HCT116 (cell line): ENCODE measurements around the gene DZIP1L. TPM values are rescaled to one million over a fixed set of nuclear protein-coding genes. Genes with fewer than 3 reads are reported as not detected.

Experiments used
- ATAC-seq: fragments of 200-7000 bp; cut with Tn5 transposase; 2 replicates; pipeline ENCODE4 v1.9.1; 2020; ENCODE audit warnings: mild to moderate bottlenecking, moderate library complexity
- BruUV-seq: library from RNA; stranded (reverse); fragments of 400-500 nt; replicated peaks from 2 replicates; lab custom pipeline; 2021; lab: Mats Ljungman, UMichigan
- CTCF ChIA-PET: fragments of 300-600 bp; sonication (Branson Sonifier 250); formaldehyde crosslinking; loops from one replicate; lab custom pipeline; 2021; ENCODE audit warnings: antibody characterized with exemption; lab: Charles Lee
- POLR2A ChIA-PET: fragments of 300-600, 350-600 bp; sonication (Branson Sonifier 250); formaldehyde crosslinking; loops from one replicate; lab custom pipeline; 2021; ENCODE audit warnings: antibody characterized with exemption; lab: Charles Lee
- RAD21 ChIA-PET, 2 experiments: fragments of 300-600 bp; sonication (Branson Sonifier 250); formaldehyde crosslinking; loops; one replicate each; lab custom pipeline; 2023; ENCODE audit warnings: low total read pairs in 2 of 2; ENCODE audit not compliant: uncharacterized antibody in 2 of 2, unreplicated experiment in 2 of 2, low non-redundant PET in 1 of 2; lab: Charles Lee
- DNase-seq: peaks from one replicate; pipeline ENCODE4 v3.0.0-alpha.2; 2010; ENCODE audit warnings: low read depth, low spot score
- H2AFZ ChIP-seq: fragments of 200-600 bp; shearing (Covaris generic), sonication (generic); 2 replicates; pipeline ENCODE4 v1.6.1; 2017; ENCODE audit warnings: low read depth, mixed run types, mixed read lengths, antibody characterized with exemption, low read length; ENCODE audit not compliant: poor library complexity, severe bottlenecking
- H3K27ac ChIP-seq: 2 replicates; pipeline ENCODE4 v1.5.1; 2012; ENCODE audit warnings: low read depth, low read length
- H3K27me3 ChIP-seq: fragments of 200-600 bp; sonication (generic); 2 replicates; pipeline ENCODE4 v1.6.1; 2016; ENCODE audit warnings: mixed run types, low read length, mixed read lengths; ENCODE audit not compliant: insufficient read depth
- H3K36me3 ChIP-seq, 2 experiments: fragments of 200-500 bp in 1 of 2; fragments of 200-600 bp in 1 of 2; sonication (Bioruptor generic) in 1 of 2; sonication (generic) in 1 of 2; 2 replicates each; pipeline versions ENCODE4 v1.5.1 to v1.6.1; 2014 to 2016; ENCODE audit warnings: low read length in 2 of 2, inconsistent platforms in 1 of 2, mixed read lengths in 1 of 2, mixed run types in 1 of 2; ENCODE audit not compliant: insufficient read depth in 2 of 2, control insufficient read depth in 1 of 2
- H3K4me1 ChIP-seq, 2 experiments: fragments of 200-600 bp in 1 of 2; sonication (generic) in 1 of 2; 2 replicates each; pipeline versions ENCODE4 v1.5.1 to v1.6.1; 2012 to 2017; ENCODE audit warnings: low read length in 2 of 2, inconsistent platforms in 1 of 2, mild to moderate bottlenecking in 1 of 2, mixed read lengths in 1 of 2, mixed run types in 1 of 2, moderate library complexity in 1 of 2; ENCODE audit not compliant: insufficient read depth in 2 of 2, control insufficient read depth in 1 of 2
- H3K4me2 ChIP-seq: fragments of 200-600 bp; sonication (generic); 2 replicates; pipeline ENCODE4 v1.6.1; 2017; ENCODE audit warnings: mixed run types, low read length, mixed read lengths
- H3K4me3 ChIP-seq, 2 experiments: fragments of 200-600 bp in 1 of 2; sonication (generic) in 1 of 2; replicated peaks in 1 of 2; 2 replicates each; pipeline ENCODE4 v1.5.1; 2011 to 2016; ENCODE audit warnings: low read length in 2 of 2, control low read depth in 1 of 2, low read depth in 1 of 2, mild to moderate bottlenecking in 1 of 2, mixed read lengths in 1 of 2, mixed run types in 1 of 2
- H3K79me2 ChIP-seq: fragments of 200-600 bp; sonication (generic); 2 replicates; pipeline ENCODE4 v1.6.1; 2017; ENCODE audit warnings: mild to moderate bottlenecking, mixed run types, low read length, moderate library complexity, mixed read lengths; ENCODE audit not compliant: insufficient read depth
- H3K9ac ChIP-seq: fragments of 200-600 bp; sonication (generic); 2 replicates; pipeline ENCODE4 v1.6.1; 2016; ENCODE audit warnings: low read length, mixed read lengths
- H3K9me2 ChIP-seq: fragments of 200-600 bp; sonication (generic), shearing (Covaris generic); 2 replicates; pipeline ENCODE4 v1.6.1; 2017; ENCODE audit warnings: mixed run types, mild to moderate bottlenecking, moderate library complexity; ENCODE audit not compliant: insufficient read depth
- H3K9me3 ChIP-seq, 2 experiments: fragments of 200-500 bp in 1 of 2; fragments of 200-600 bp in 1 of 2; sonication (Bioruptor generic) in 1 of 2; sonication (generic) in 1 of 2; 2 replicates each; pipeline ENCODE4 v1.6.1; 2014 to 2017; ENCODE audit warnings: low read length in 2 of 2, mixed read lengths in 2 of 2, inconsistent platforms in 1 of 2, low read depth in 1 of 2, mild to moderate bottlenecking in 1 of 2, mixed run types in 1 of 2, moderate library complexity in 1 of 2; ENCODE audit not compliant: control insufficient read depth in 1 of 2, insufficient read depth in 1 of 2
- H4K20me1 ChIP-seq: fragments of 200-600 bp; sonication (generic), shearing (Covaris generic); 2 replicates; pipeline ENCODE4 v1.6.1; 2017; ENCODE audit warnings: mixed run types, mild to moderate bottlenecking, moderate library complexity; ENCODE audit not compliant: insufficient read depth
- CEBPB ChIP-seq: IDR thresholded peaks from 2 replicates; pipeline ENCODE4 v1.6.1; 2012; ENCODE audit warnings: low read depth
- FOSL1 ChIP-seq: IDR thresholded peaks from 2 replicates; pipeline ENCODE4 v1.6.1; 2012; ENCODE audit warnings: low read depth
- POLR2A ChIP-seq: IDR thresholded peaks from 2 replicates; pipeline ENCODE4 v1.7.0; 2011; ENCODE audit warnings: borderline replicate concordance; ENCODE audit not compliant: insufficient read depth, insufficient read length; ENCODE audit errors: extremely low read depth
- POLR2AphosphoS5 ChIP-seq: IDR thresholded peaks from 2 replicates; pipeline ENCODE4 v1.6.1; 2011; ENCODE audit warnings: mild to moderate bottlenecking, low read depth, low read length, moderate library complexity
- SP1 ChIP-seq: IDR thresholded peaks from 2 replicates; pipeline ENCODE4 v1.6.1; 2012; ENCODE audit warnings: low read depth
- ZFX ChIP-seq: fragments of 450-650 bp; IDR thresholded peaks from 2 replicates; pipeline ENCODE4 v1.6.1; 2017
- intact Hi-C: fragments of 100-400 bp; cut with micrococcal nuclease; formaldehyde crosslinking; loops from 2 replicates; pipeline ENCODE4 v1.10.0; 2022
- total RNA-seq: library from RNA; stranded (reverse); gene quantifications from one replicate; pipeline ENCODE4 v1.2.1, GENCODE V29; 2021; ENCODE audit not compliant: unreplicated experiment
- TF ChIP-seq, protein P1 (sequence below): IDR thresholded peaks from 2 replicates; pipeline ENCODE4 v1.6.1; 2012
- TF ChIP-seq, protein P2 (sequence below): IDR thresholded peaks from 2 replicates; pipeline ENCODE4 v1.6.1; 2012
- TF ChIP-seq, protein P3 (sequence below): IDR thresholded peaks from 2 replicates; pipeline ENCODE4 v1.6.1; 2012; ENCODE audit warnings: low read depth

Gene DZIP1L
- total RNA-seq, 1 experiment from 2014 or later: 9.6 TPM

DNA sequence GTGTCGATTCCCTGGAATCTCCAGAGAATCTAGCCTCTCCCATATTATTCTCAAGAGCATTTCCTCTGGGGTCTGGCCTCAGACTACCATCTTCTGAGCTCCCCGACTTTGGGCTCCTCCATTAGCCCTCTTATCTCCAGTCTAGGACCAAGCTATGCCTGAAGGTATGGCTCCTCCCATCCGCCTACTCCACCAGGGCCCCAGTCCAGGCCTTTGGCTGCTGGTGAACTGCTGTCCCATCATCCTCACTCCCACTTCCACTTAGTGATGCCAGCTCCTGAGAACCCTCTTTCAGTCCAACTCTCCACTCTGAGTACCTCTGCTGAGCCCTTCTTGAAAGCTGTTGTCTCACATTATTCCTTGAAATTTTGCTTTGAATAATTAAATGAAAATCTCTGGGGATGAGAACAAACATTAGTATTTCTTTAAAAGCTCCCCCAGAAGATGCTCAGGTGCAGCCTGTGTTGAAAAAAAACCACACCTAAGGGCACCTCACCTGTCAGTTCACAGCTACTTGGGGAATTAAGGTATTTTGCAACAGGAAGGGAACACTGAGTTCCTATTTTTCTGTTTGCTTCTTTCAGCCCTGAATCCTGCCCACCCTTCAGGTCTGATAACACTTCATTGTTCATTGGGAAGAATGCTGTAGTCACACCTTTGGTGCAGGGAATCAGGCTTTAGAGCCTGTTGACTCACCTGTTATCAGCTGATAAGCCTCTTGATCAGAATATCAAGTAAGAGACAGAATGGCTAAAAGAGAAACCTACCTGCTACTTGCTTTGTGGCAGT, 95.9 kb downstream of the DZIP1L start:
- no peak overlapping the region for H3K4me3 ChIP-seq
- CTCF ChIA-PET: no interaction called here
- intact Hi-C loops: no loop called here
- no peaks in the 10 kb centered on the region for H3K4me1 ChIP-seq
- no peak overlapping the region for H3K27ac ChIP-seq
- no peak overlapping the region for H3K4me2 ChIP-seq
- H3K9me2 ChIP-seq: no peaks in the 10 kb centered on the region
- RAD21 ChIA-PET: no interaction called here
- no TSS peak for BruUV-seq
- no peaks in the 10 kb centered on the region for H4K20me1 ChIP-seq
- H2AFZ ChIP-seq: no peak overlapping the region
- no peaks in the 10 kb centered on the region for H3K79me2 ChIP-seq
- ATAC-seq (no peak), DNase-seq (no peak)
- H3K9ac ChIP-seq: no peak overlapping the region
- H3K27me3 ChIP-seq: no peaks in the 10 kb centered on the region
- no peaks in the 10 kb centered on the region for H3K36me3 ChIP-seq
- POLR2A ChIA-PET: no interaction called here
- TF ChIP-seq POLR2A (no peak), SP1 (no peak), ZFX (no peak), CEBPB (no peak)
- TF ChIP-seq, protein P1, sequence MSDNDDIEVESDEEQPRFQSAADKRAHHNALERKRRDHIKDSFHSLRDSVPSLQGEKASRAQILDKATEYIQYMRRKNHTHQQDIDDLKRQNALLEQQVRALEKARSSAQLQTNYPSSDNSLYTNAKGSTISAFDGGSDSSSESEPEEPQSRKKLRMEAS: no peak
- TF ChIP-seq, protein P2, sequence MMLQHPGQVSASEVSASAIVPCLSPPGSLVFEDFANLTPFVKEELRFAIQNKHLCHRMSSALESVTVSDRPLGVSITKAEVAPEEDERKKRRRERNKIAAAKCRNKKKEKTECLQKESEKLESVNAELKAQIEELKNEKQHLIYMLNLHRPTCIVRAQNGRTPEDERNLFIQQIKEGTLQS: no peak
- no peaks in the 10 kb centered on the region for H3K9me3 ChIP-seq

DNA sequence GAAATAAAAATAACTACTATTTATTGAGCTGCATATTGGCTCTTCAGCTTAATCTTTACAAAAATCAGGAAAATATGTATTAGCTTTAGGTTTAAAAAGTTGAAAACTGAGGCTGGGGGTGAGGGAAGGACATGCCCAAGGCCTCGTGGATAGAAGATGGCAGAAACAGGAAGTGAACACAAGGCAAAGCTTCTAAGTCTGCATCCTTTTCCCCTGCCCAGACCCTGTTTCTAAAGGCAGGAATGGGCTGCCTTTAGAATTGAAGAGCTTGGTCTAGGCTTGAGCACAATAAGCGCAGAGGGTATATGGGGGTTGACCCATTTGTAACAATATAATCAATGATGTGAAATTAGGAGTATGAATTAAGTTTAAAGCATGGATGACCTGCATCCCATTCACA, 99.3 kb downstream of the DZIP1L start:
- H3K4me1 ChIP-seq: no peaks in the 10 kb centered on the region
- ChIA-PET RAD21 (no interaction called here), CTCF (no interaction called here), POLR2A (no interaction called here)
- no peak overlapping the region for H2AFZ ChIP-seq
- intact Hi-C loops: no loop called here
- BruUV-seq: no TSS peak
- no peak for ATAC-seq
- no peaks in the 10 kb centered on the region for H4K20me1 ChIP-seq
- no peak overlapping the region for H3K27ac ChIP-seq
- H3K4me2 ChIP-seq: no peak overlapping the region
- H3K36me3 ChIP-seq: no peaks in the 10 kb centered on the region
- H3K9me3 ChIP-seq: no peaks in the 10 kb centered on the region
- no peaks in the 10 kb centered on the region for H3K9me2 ChIP-seq
- H3K4me3 ChIP-seq: no peak overlapping the region
- no peak for TF ChIP-seq POLR2AphosphoS5
- TF ChIP-seq, protein P3, sequence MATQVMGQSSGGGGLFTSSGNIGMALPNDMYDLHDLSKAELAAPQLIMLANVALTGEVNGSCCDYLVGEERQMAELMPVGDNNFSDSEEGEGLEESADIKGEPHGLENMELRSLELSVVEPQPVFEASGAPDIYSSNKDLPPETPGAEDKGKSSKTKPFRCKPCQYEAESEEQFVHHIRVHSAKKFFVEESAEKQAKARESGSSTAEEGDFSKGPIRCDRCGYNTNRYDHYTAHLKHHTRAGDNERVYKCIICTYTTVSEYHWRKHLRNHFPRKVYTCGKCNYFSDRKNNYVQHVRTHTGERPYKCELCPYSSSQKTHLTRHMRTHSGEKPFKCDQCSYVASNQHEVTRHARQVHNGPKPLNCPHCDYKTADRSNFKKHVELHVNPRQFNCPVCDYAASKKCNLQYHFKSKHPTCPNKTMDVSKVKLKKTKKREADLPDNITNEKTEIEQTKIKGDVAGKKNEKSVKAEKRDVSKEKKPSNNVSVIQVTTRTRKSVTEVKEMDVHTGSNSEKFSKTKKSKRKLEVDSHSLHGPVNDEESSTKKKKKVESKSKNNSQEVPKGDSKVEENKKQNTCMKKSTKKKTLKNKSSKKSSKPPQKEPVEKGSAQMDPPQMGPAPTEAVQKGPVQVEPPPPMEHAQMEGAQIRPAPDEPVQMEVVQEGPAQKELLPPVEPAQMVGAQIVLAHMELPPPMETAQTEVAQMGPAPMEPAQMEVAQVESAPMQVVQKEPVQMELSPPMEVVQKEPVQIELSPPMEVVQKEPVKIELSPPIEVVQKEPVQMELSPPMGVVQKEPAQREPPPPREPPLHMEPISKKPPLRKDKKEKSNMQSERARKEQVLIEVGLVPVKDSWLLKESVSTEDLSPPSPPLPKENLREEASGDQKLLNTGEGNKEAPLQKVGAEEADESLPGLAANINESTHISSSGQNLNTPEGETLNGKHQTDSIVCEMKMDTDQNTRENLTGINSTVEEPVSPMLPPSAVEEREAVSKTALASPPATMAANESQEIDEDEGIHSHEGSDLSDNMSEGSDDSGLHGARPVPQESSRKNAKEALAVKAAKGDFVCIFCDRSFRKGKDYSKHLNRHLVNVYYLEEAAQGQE: no peak
- no peak for TF ChIP-seq FOSL1
- H3K79me2 ChIP-seq: no peaks in the 10 kb centered on the region
- no peak for DNase-seq
- H3K9ac ChIP-seq: no peak overlapping the region
- no peaks in the 10 kb centered on the region for H3K27me3 ChIP-seq
